HCT116 (cell line): ENCODE measurements around the gene ZNF787. TPM values are rescaled to one million over a fixed set of nuclear protein-coding genes. Genes with fewer than 3 reads are reported as not detected.
A peak's percentile ranks its signal among the peaks of the same experiment; 100 is the strongest.

Experiments used
- ATAC-seq: fragments of 200-7000 bp; cut with Tn5 transposase; 2 replicates; pipeline ENCODE4 v1.9.1; 2020; ENCODE audit warnings: mild to moderate bottlenecking, moderate library complexity
- BruUV-seq: library from RNA; stranded (reverse); fragments of 400-500 nt; replicated peaks from 2 replicates; lab custom pipeline; 2021; lab: Mats Ljungman, UMichigan
- CTCF ChIA-PET: fragments of 300-600 bp; sonication (Branson Sonifier 250); formaldehyde crosslinking; loops from one replicate; lab custom pipeline; 2021; ENCODE audit warnings: antibody characterized with exemption; lab: Charles Lee
- POLR2A ChIA-PET: fragments of 300-600, 350-600 bp; sonication (Branson Sonifier 250); formaldehyde crosslinking; loops from one replicate; lab custom pipeline; 2021; ENCODE audit warnings: antibody characterized with exemption; lab: Charles Lee
- RAD21 ChIA-PET, 2 experiments: fragments of 300-600 bp; sonication (Branson Sonifier 250); formaldehyde crosslinking; loops; one replicate each; lab custom pipeline; 2023; ENCODE audit warnings: low total read pairs in 2 of 2; ENCODE audit not compliant: uncharacterized antibody in 2 of 2, unreplicated experiment in 2 of 2, low non-redundant PET in 1 of 2; lab: Charles Lee
- DNase-seq: peaks from one replicate; pipeline ENCODE4 v3.0.0-alpha.2; 2010; ENCODE audit warnings: low read depth, low spot score
- H2AFZ ChIP-seq: fragments of 200-600 bp; shearing (Covaris generic), sonication (generic); 2 replicates; pipeline ENCODE4 v1.6.1; 2017; ENCODE audit warnings: low read depth, mixed run types, mixed read lengths, antibody characterized with exemption, low read length; ENCODE audit not compliant: poor library complexity, severe bottlenecking
- H3K27ac ChIP-seq: 2 replicates; pipeline ENCODE4 v1.5.1; 2012; ENCODE audit warnings: low read depth, low read length
- H3K27me3 ChIP-seq: fragments of 200-600 bp; sonication (generic); 2 replicates; pipeline ENCODE4 v1.6.1; 2016; ENCODE audit warnings: mixed run types, low read length, mixed read lengths; ENCODE audit not compliant: insufficient read depth
- H3K36me3 ChIP-seq, 2 experiments: fragments of 200-500 bp in 1 of 2; fragments of 200-600 bp in 1 of 2; sonication (Bioruptor generic) in 1 of 2; sonication (generic) in 1 of 2; 2 replicates each; pipeline versions ENCODE4 v1.5.1 to v1.6.1; 2014 to 2016; ENCODE audit warnings: low read length in 2 of 2, inconsistent platforms in 1 of 2, mixed read lengths in 1 of 2, mixed run types in 1 of 2; ENCODE audit not compliant: insufficient read depth in 2 of 2, control insufficient read depth in 1 of 2
- H3K4me1 ChIP-seq, 2 experiments: fragments of 200-600 bp in 1 of 2; sonication (generic) in 1 of 2; 2 replicates each; pipeline versions ENCODE4 v1.5.1 to v1.6.1; 2012 to 2017; ENCODE audit warnings: low read length in 2 of 2, inconsistent platforms in 1 of 2, mild to moderate bottlenecking in 1 of 2, mixed read lengths in 1 of 2, mixed run types in 1 of 2, moderate library complexity in 1 of 2; ENCODE audit not compliant: insufficient read depth in 2 of 2, control insufficient read depth in 1 of 2
- H3K4me2 ChIP-seq: fragments of 200-600 bp; sonication (generic); 2 replicates; pipeline ENCODE4 v1.6.1; 2017; ENCODE audit warnings: mixed run types, low read length, mixed read lengths
- H3K4me3 ChIP-seq, 2 experiments: fragments of 200-600 bp in 1 of 2; sonication (generic) in 1 of 2; replicated peaks in 1 of 2; 2 replicates each; pipeline ENCODE4 v1.5.1; 2011 to 2016; ENCODE audit warnings: low read length in 2 of 2, control low read depth in 1 of 2, low read depth in 1 of 2, mild to moderate bottlenecking in 1 of 2, mixed read lengths in 1 of 2, mixed run types in 1 of 2
- H3K79me2 ChIP-seq: fragments of 200-600 bp; sonication (generic); 2 replicates; pipeline ENCODE4 v1.6.1; 2017; ENCODE audit warnings: mild to moderate bottlenecking, mixed run types, low read length, moderate library complexity, mixed read lengths; ENCODE audit not compliant: insufficient read depth
- H3K9ac ChIP-seq: fragments of 200-600 bp; sonication (generic); 2 replicates; pipeline ENCODE4 v1.6.1; 2016; ENCODE audit warnings: low read length, mixed read lengths
- H3K9me2 ChIP-seq: fragments of 200-600 bp; sonication (generic), shearing (Covaris generic); 2 replicates; pipeline ENCODE4 v1.6.1; 2017; ENCODE audit warnings: mixed run types, mild to moderate bottlenecking, moderate library complexity; ENCODE audit not compliant: insufficient read depth
- H3K9me3 ChIP-seq, 2 experiments: fragments of 200-500 bp in 1 of 2; fragments of 200-600 bp in 1 of 2; sonication (Bioruptor generic) in 1 of 2; sonication (generic) in 1 of 2; 2 replicates each; pipeline ENCODE4 v1.6.1; 2014 to 2017; ENCODE audit warnings: low read length in 2 of 2, mixed read lengths in 2 of 2, inconsistent platforms in 1 of 2, low read depth in 1 of 2, mild to moderate bottlenecking in 1 of 2, mixed run types in 1 of 2, moderate library complexity in 1 of 2; ENCODE audit not compliant: control insufficient read depth in 1 of 2, insufficient read depth in 1 of 2
- H4K20me1 ChIP-seq: fragments of 200-600 bp; sonication (generic), shearing (Covaris generic); 2 replicates; pipeline ENCODE4 v1.6.1; 2017; ENCODE audit warnings: mixed run types, mild to moderate bottlenecking, moderate library complexity; ENCODE audit not compliant: insufficient read depth
- CBX3 ChIP-seq: IDR thresholded peaks from 2 replicates; pipeline ENCODE4 v1.6.1; 2012; ENCODE audit warnings: low read depth
- CTCF ChIP-seq, 3 experiments: fragments of 200-600 bp in 1 of 3; sonication (generic) in 1 of 3; IDR thresholded peaks in 2 of 3; conservative IDR thresholded peaks in 1 of 3; 2 replicates each; pipeline ENCODE4 v1.5.1; 2012 to 2017; ENCODE audit warnings: low read depth in 2 of 3, low read length in 2 of 3, antibody characterized with exemption in 1 of 3, borderline replicate concordance in 1 of 3, control low read depth in 1 of 3, mild to moderate bottlenecking in 1 of 3, mixed read lengths in 1 of 3, mixed run types in 1 of 3, moderate library complexity in 1 of 3; ENCODE audit not compliant: insufficient read depth in 1 of 3
- ELF1 ChIP-seq: IDR thresholded peaks from 2 replicates; pipeline ENCODE4 v1.6.1; 2012; ENCODE audit warnings: low read depth, borderline replicate concordance
- EZH2 ChIP-seq: fragments of 200-600 bp; sonication (generic); IDR thresholded peaks from 2 replicates; pipeline ENCODE4 v1.6.1; 2017; ENCODE audit warnings: antibody characterized with exemption, mixed run types
- JUND ChIP-seq: IDR thresholded peaks from 2 replicates; pipeline ENCODE4 v1.6.1; 2012
- POLR2AphosphoS5 ChIP-seq: IDR thresholded peaks from 2 replicates; pipeline ENCODE4 v1.6.1; 2011; ENCODE audit warnings: mild to moderate bottlenecking, low read depth, low read length, moderate library complexity
- RAD21 ChIP-seq: IDR thresholded peaks from 2 replicates; pipeline ENCODE4 v1.6.1; 2012; ENCODE audit warnings: low read depth, mild to moderate bottlenecking
- SP1 ChIP-seq: IDR thresholded peaks from 2 replicates; pipeline ENCODE4 v1.6.1; 2012; ENCODE audit warnings: low read depth
- TCF7L2 ChIP-seq: IDR thresholded peaks from 2 replicates; pipeline ENCODE4 v1.7.0; 2011; ENCODE audit warnings: borderline replicate concordance, inconsistent platforms; ENCODE audit not compliant: insufficient read depth, insufficient read length; ENCODE audit errors: extremely low read depth
- YY1 ChIP-seq: IDR thresholded peaks from 2 replicates; pipeline ENCODE4 v1.6.1; 2011; ENCODE audit warnings: low read length, low read depth, moderate library complexity, mild to moderate bottlenecking; ENCODE audit not compliant: insufficient replicate concordance; ENCODE audit errors: extremely low read depth
- ZNF274 ChIP-seq: fragments of 200-500 bp; sonication (Bioruptor generic); IDR thresholded peaks from 2 replicates; pipeline ENCODE4 v1.6.1; 2014; ENCODE audit warnings: mild to moderate bottlenecking, low read depth, low read length, inconsistent platforms
- intact Hi-C: fragments of 100-400 bp; cut with micrococcal nuclease; formaldehyde crosslinking; loops from 2 replicates; pipeline ENCODE4 v1.10.0; 2022
- total RNA-seq: library from RNA; stranded (reverse); gene quantifications from one replicate; pipeline ENCODE4 v1.2.1, GENCODE V29; 2021; ENCODE audit not compliant: unreplicated experiment

Gene ZNF787
- total RNA-seq, 1 experiment from 2014 or later = 40.3 TPM

DNA sequence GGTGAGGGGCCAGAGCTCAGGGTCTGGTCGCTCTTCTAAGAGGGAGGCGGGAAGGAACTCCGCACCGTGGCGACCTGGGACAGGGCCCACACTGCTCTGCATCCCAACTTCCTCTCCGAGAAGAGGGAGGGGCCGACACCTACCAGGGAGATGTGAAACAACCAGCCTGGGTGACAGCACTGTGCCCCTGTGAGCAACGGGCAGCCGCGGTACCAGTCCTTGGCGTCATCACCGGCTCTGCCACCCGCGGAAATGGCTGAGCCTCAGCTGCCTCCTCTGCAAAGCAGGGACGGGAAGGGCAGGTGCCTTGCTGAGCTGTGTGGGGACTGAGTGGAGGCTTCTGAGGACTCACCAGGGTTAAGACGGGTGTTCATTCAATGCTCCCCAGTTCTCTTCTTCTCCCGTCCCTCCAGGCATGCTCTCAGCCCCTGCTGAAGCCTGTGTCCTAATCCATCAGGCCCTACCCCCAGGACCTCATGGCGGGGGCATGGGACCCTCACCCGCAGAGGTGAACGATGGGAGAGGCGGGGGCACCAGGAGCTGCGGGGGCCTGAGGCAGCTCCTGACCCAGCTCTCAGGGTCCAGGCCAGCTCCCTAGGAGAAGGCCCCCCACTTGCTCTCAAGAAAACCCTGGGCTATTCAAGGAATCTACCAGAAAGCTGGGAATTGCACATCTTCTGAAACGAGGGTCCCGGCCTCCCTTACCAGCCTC is 9.3 kb downstream of the ZNF787 start:
- TF ChIP-seq RAD21 (no peak), YY1 (no peak), TCF7L2 (no peak), POLR2AphosphoS5 (no peak)
- H3K4me2 ChIP-seq = no peak overlapping the region
- CTCF ChIA-PET = no interaction called here
- no peak overlapping the region for H3K4me3 ChIP-seq
- H3K9me2 ChIP-seq = no peaks in the 10 kb centered on the region
- intact Hi-C loops = no loop called here
- RAD21 ChIA-PET = no interaction called here
- BruUV-seq = no TSS peak
- no peak overlapping the region for H2AFZ ChIP-seq
- no peaks in the 10 kb centered on the region; a peak in 1 of 4 replicates for H3K36me3 ChIP-seq
- no peaks in the 10 kb centered on the region for H4K20me1 ChIP-seq
- H3K27ac ChIP-seq = no peak overlapping the region
- H3K4me1 ChIP-seq = 0 out of 4 replicates have a peak, but pooled peaks cover 0 to under 1% of the 10 kb centered on the region in 2 experiments
- ATAC-seq = peak; percentile 17
- H3K9me3 ChIP-seq = no peaks in the 10 kb centered on the region
- peaks cover 99% of the 10 kb centered on the region for H3K79me2 ChIP-seq
- no peaks in the 10 kb centered on the region for H3K27me3 ChIP-seq
- no peak overlapping the region for H3K9ac ChIP-seq
- DNase-seq = no peak
- POLR2A ChIA-PET = no interaction called here

DNA sequence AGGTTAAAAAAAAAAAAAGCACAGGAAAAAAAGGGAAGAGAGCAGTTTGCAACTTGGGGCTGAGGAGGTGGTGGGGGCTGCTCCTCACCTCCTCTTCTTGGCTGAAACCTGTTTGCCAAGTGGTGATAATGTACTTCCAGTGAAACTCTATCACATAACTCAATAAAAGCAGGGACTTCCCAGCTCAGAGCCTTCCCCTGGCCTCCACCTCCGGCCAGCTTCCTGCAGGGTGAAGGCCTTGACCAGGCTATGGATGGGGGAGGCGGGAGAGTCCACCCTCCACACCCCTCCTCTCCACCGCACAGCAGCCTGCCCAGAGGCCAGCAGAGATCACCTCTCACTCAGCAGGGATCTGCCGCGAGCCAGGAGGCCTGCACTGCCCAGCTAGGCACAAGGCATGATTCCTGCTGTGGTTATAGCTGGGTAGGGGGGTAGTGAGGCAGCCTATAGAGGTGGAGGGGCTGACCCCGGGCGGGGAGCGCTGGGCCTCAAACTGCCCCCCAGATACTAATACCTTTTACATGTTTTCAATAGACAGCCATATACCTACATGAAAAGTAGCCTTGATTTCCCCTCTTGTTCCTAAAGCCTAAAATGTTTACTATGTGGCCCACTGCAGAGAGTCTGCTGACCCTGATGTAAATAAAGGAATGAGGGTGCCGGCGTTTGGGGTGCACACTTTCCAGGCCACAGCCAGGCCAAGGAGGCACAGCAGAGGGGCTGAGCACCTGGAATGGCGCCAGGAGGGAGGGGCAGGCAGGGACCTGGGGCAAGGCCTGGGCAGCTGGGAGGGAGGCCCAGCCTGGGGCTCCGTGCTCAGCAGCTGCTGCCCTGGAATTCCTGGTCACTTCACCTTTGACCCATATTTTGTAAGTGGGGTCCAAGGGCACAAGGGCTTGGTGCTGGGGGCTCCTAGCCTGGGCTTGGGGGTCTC is 10.3 kb downstream of the ZNF787 start:
- POLR2A ChIA-PET = no interaction called here
- TF ChIP-seq CTCF (IDR thresholded peaks at IDR 0.05 in 2 of 3, conservative IDR thresholded peaks at IDR 0.05 in 1 of 3; ENCODE audit: borderline replicate concordance in 1 of 3, insufficient read depth in 1 of 3, low read depth in 2 of 3, low read length in 2 of 3) = no peak
- TF ChIP-seq RAD21 = no peak
- TF ChIP-seq EZH2 = no peak
- TF ChIP-seq POLR2AphosphoS5 = no peak
- no peak for TF ChIP-seq ELF1
- no peak for TF ChIP-seq SP1
- TF ChIP-seq ZNF274 = no peak
- TF ChIP-seq CBX3 = no peak
- TF ChIP-seq JUND = no peak
- Histone ChIP-seq H2AFZ (no peak overlapping the region), H4K20me1 (no peaks in the 10 kb centered on the region), H3K79me2 (peaks cover 99% of the 10 kb centered on the region), H3K4me2 (no peak overlapping the region), H3K36me3 (no peaks in the 10 kb centered on the region; a peak in 1 of 4 replicates), H3K27ac (0 out of 2 replicates have a peak overlapping the region, but pooled peaks have one; percentile 14), H3K9ac (no peak overlapping the region), H3K4me1 (0 out of 4 replicates have a peak, but pooled peaks cover 0 to 5% of the 10 kb centered on the region in 2 experiments), H3K9me3 (no peaks in the 10 kb centered on the region), H3K9me2 (no peaks in the 10 kb centered on the region), H3K27me3 (no peaks in the 10 kb centered on the region), H3K4me3 (no peak overlapping the region)
- BruUV-seq = no TSS peak
- DNase-seq (no peak), ATAC-seq (no peak)
- CTCF ChIA-PET = no interaction called here
- intact Hi-C loops = no loop called here
- RAD21 ChIA-PET = no interaction called here
